Measurements from ENCODE around the gene ARSJ.

The ARSJ gene

GRCh38 chr4:113880240-113881028 lies 99.0 kb downstream of the ARSJ start:
- no peak overlapping the region for H3K4me3 ChIP-seq (ENCODE audit: low read length)
- H3K27me3 ChIP-seq (ENCODE audit: control insufficient read depth, insufficient read depth, low read length) = no peaks in the 10 kb centered on the region
- no peaks in the 10 kb centered on the region for H3K36me3 ChIP-seq (ENCODE audit: control insufficient read depth, insufficient read depth, low read length)
- no peaks in the 10 kb centered on the region for H3K9me3 ChIP-seq (ENCODE audit: control insufficient read depth, low read length)
- no peak overlapping the region for H3K9ac ChIP-seq (ENCODE audit: low read length)
- H3K4me1 ChIP-seq (ENCODE audit: control insufficient read depth, insufficient read depth, low read length) = no peaks in the 10 kb centered on the region

- no peak overlapping the region for H3K4me3 ChIP-seq (ENCODE audit: low read length)
- no peak overlapping the region for H3K9ac ChIP-seq (ENCODE audit: low read length)
- no peaks in the 10 kb centered on the region for H3K27me3 ChIP-seq (ENCODE audit: control insufficient read depth, insufficient read depth, low read length)
- H3K4me1 ChIP-seq (ENCODE audit: control insufficient read depth, insufficient read depth, low read length) = no peaks in the 10 kb centered on the region
- H3K36me3 ChIP-seq (ENCODE audit: control insufficient read depth, insufficient read depth, low read length) = no peaks in the 10 kb centered on the region
- no peaks in the 10 kb centered on the region for H3K9me3 ChIP-seq (ENCODE audit: control insufficient read depth, low read length)
These were observed 100.8 kb downstream of the ARSJ start for GRCh38 chr4:113878668-113879067.

- Histone ChIP-seq H3K36me3 (ENCODE audit: control insufficient read depth, insufficient read depth, low read length) (no peaks in the 10 kb centered on the region), H3K4me3 (ENCODE audit: low read length) (no peak overlapping the region), H3K27me3 (ENCODE audit: control insufficient read depth, insufficient read depth, low read length) (no peaks in the 10 kb centered on the region), H3K9ac (ENCODE audit: low read length) (no peak overlapping the region), H3K4me1 (ENCODE audit: control insufficient read depth, insufficient read depth, low read length) (no peaks in the 10 kb centered on the region), H3K9me3 (ENCODE audit: control insufficient read depth, low read length) (no peaks in the 10 kb centered on the region)
These were observed 105.0 kb downstream of the ARSJ start for GRCh38 chr4:113874480-113874879.

GRCh38 chr4:113873508-113873907 lies 105.9 kb downstream of the ARSJ start:
- Histone ChIP-seq H3K27me3 (ENCODE audit: control insufficient read depth, insufficient read depth, low read length) (no peaks in the 10 kb centered on the region), H3K36me3 (ENCODE audit: control insufficient read depth, insufficient read depth, low read length) (no peaks in the 10 kb centered on the region), H3K4me3 (ENCODE audit: low read length) (no peak overlapping the region), H3K9ac (ENCODE audit: low read length) (no peak overlapping the region), H3K4me1 (ENCODE audit: control insufficient read depth, insufficient read depth, low read length) (no peaks in the 10 kb centered on the region), H3K9me3 (ENCODE audit: control insufficient read depth, low read length) (no peaks in the 10 kb centered on the region)

- no peaks in the 10 kb centered on the region for H3K4me1 ChIP-seq (ENCODE audit: control insufficient read depth, insufficient read depth, low read length)
- H3K4me3 ChIP-seq (ENCODE audit: low read length) = no peak overlapping the region
- H3K9ac ChIP-seq (ENCODE audit: low read length) = no peak overlapping the region
- no peaks in the 10 kb centered on the region for H3K36me3 ChIP-seq (ENCODE audit: control insufficient read depth, insufficient read depth, low read length)
- no peaks in the 10 kb centered on the region for H3K9me3 ChIP-seq (ENCODE audit: control insufficient read depth, low read length)
- H3K27me3 ChIP-seq (ENCODE audit: control insufficient read depth, insufficient read depth, low read length) = no peaks in the 10 kb centered on the region
These were observed 106.8 kb downstream of the ARSJ start for GRCh38 chr4:113872426-113873260.

- no peak overlapping the region for H3K4me3 ChIP-seq (ENCODE audit: low read length)
- no peaks in the 10 kb centered on the region for H3K4me1 ChIP-seq (ENCODE audit: control insufficient read depth, insufficient read depth, low read length)
- no peaks in the 10 kb centered on the region for H3K36me3 ChIP-seq (ENCODE audit: control insufficient read depth, insufficient read depth, low read length)
- no peaks in the 10 kb centered on the region for H3K27me3 ChIP-seq (ENCODE audit: control insufficient read depth, insufficient read depth, low read length)
- no peak overlapping the region for H3K9ac ChIP-seq (ENCODE audit: low read length)
- no peaks in the 10 kb centered on the region for H3K9me3 ChIP-seq (ENCODE audit: control insufficient read depth, low read length)
These were observed 108.4 kb downstream of the ARSJ start for GRCh38 chr4:113871080-113871479.

- no peak overlapping the region for H3K9ac ChIP-seq (ENCODE audit: low read length)
- no peak overlapping the region for H3K4me3 ChIP-seq (ENCODE audit: low read length)
- H3K27me3 ChIP-seq (ENCODE audit: control insufficient read depth, insufficient read depth, low read length) = no peaks in the 10 kb centered on the region
- no peaks in the 10 kb centered on the region for H3K4me1 ChIP-seq (ENCODE audit: control insufficient read depth, insufficient read depth, low read length)
- H3K9me3 ChIP-seq (ENCODE audit: control insufficient read depth, low read length) = no peaks in the 10 kb centered on the region
- H3K36me3 ChIP-seq (ENCODE audit: control insufficient read depth, insufficient read depth, low read length) = no peaks in the 10 kb centered on the region
These were observed 109.6 kb downstream of the ARSJ start for GRCh38 chr4:113869743-113870375.

- Histone ChIP-seq H3K36me3 (ENCODE audit: control insufficient read depth, insufficient read depth, low read length) (no peaks in the 10 kb centered on the region), H3K4me3 (ENCODE audit: low read length) (no peak overlapping the region), H3K9ac (ENCODE audit: low read length) (no peak overlapping the region)
These were observed 112.8 kb downstream of the ARSJ start for GRCh38 chr4:113866611-113867010.

GRCh38 chr4:113858924-113859323 lies 120.5 kb downstream of the ARSJ start:
- no peaks in the 10 kb centered on the region for H3K9me3 ChIP-seq (ENCODE audit: control insufficient read depth, low read length)
- H3K36me3 ChIP-seq (ENCODE audit: control insufficient read depth, insufficient read depth, low read length) = no peaks in the 10 kb centered on the region
- H3K4me3 ChIP-seq (ENCODE audit: low read length) = no peak overlapping the region
- H3K4me1 ChIP-seq (ENCODE audit: control insufficient read depth, insufficient read depth, low read length) = no peaks in the 10 kb centered on the region
- H3K27me3 ChIP-seq (ENCODE audit: control insufficient read depth, insufficient read depth, low read length) = no peaks in the 10 kb centered on the region
- no peak overlapping the region for H3K9ac ChIP-seq (ENCODE audit: low read length)

More at GRCh38 chr4:113866611-113867010, 112.8 kb downstream of the ARSJ start:
- Histone ChIP-seq H3K9me3 (ENCODE audit: control insufficient read depth, low read length) (no peaks in the 10 kb centered on the region), H3K4me1 (ENCODE audit: control insufficient read depth, insufficient read depth, low read length) (no peaks in the 10 kb centered on the region), H3K27me3 (ENCODE audit: control insufficient read depth, insufficient read depth, low read length) (no peaks in the 10 kb centered on the region)

GRCh38 chr4:113851816-113852215 lies 127.6 kb downstream of the ARSJ start:
- Histone ChIP-seq H3K27me3 (ENCODE audit: control insufficient read depth, insufficient read depth, low read length) (no peaks in the 10 kb centered on the region), H3K9ac (ENCODE audit: low read length) (no peak overlapping the region), H3K36me3 (ENCODE audit: control insufficient read depth, insufficient read depth, low read length) (no peaks in the 10 kb centered on the region), H3K9me3 (ENCODE audit: control insufficient read depth, low read length) (no peaks in the 10 kb centered on the region), H3K4me3 (ENCODE audit: low read length) (no peak overlapping the region), H3K4me1 (ENCODE audit: control insufficient read depth, insufficient read depth, low read length) (no peaks in the 10 kb centered on the region)
